Posterior cingulate gyrus (tissue), 11 donors: ENCODE results near the gene WDR33.

Source experiments
- DNase-seq, 10 donors: peaks; one replicate each; pipeline versions ENCODE4 v3.0.0 to v3.0.0-alpha.2; 2020 to 2021; ENCODE audit warnings: mixed read lengths in 3 of 10
- intact Hi-C: fragments of 100-400 bp; cut with DNase I; formaldehyde crosslinking; loops from one replicate; pipeline ENCODE4 v1.15.1; 2023

The WDR33 gene

DNA sequence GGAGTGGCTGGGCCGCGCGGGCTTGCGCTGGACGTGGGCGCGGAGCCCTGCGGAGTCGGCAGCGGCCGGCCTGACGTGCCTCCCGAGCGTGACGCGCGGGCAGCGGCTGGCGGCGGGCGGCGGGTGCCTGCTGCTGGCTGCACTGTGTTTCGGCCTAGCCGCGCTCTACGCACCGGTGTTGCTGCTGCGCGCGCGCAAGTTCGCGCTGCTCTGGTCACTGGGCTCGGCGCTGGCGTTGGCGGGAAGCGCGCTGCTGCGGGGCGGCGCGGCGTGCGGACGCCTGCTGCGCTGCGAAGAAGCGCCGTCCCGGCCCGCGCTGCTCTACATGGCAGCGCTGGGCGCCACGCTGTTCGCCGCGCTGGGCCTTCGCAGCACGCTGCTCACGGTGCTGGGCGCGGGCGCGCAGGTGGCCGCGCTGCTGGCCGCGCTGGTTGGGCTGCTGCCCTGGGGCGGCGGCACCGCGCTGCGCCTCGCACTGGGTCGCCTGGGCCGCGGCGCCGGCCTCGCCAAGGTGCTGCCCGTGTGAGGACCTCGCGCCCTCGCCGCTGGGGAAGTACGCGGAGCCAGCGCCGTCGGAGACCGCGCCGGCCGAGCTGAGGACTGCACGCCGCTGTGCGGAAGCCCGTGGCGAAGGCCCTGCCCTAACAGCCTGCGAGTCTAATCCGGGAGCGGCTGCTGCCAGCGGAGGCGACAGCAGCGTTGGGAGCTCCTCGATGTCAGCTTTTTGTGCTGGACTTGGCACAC, 109.1 kb downstream of the WDR33 start:
- intact Hi-C loops, result loop anchor here (1.0 to 10.0 kb wide), 2 partner anchors 176 to 393 kb away; partner anchors contain the start of genes IWS1 and UGGT1
- peak in 9 of 10 donors; percentile 35 to 95 (median 56) for DNase-seq

DNA sequence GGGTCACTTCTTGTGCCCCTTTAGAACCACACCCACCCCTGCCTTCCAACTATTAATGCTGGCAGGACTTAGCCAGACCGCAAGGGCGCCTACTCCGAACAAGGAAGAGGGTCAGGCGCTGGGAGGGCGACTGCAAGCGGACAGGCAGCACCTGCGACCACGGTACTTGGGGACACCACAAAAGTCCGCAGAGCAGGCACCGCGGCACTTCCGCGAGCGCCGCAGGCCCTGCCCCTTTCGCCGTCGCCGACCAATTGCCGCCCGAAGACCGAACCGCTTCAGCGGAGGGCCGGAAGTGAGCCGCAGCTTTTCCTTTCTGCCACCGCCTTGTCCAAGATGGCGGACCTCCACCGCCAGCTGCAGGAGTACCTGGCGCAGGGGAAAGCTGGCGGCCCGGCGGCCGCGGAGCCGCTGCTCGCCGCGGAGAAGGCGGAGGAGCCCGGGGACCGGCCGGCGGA, 109.7 kb downstream of the WDR33 start, which contains the start of gene SFT2D3:
Gene SFT2D3 (plus strand): TSS at position 305 of the 458 bp plus-strand sequence. CDS start 32 bp downstream, at position 337.
- intact Hi-C loops, result loop anchor here (1.0 to 10.0 kb wide), 2 partner anchors 175 to 394 kb away; partner anchors contain the start of genes IWS1 and UGGT1
- DNase-seq, result peak; percentile 88 to 99 (median 92)

DNA sequence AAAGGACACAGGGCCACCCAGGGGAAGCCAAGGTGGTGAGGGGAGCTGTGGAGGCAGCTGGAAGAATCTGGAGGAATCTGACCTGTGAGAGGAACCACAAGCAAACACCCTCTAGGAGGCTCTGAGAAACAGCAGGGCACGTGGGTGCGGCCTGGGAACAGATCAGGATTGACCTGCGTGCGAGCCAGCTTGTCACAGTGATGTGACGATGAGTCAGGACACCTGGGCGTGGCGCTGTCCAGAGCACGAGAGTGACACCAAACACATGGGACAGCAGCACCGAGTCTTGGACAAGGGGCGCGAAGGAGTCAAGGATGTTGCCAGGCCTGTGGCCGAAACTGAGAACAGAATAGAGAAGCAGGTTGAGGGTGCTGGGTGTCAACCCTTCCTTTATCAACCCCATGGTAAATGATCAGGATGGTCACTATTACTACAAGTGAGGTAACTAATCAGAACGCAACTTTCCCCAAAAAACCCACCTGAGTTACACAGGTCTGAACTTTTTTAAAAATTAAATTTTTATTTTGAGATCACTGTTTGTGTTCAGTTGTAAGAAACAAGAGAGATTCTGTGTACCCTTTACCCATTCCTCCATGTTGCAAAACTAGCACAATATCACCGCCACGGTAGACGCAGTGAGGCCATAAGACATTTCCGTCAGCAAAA, 110.3 kb downstream of the WDR33 start:
- intact Hi-C loops, result loop anchor here (1.0 to 10.0 kb wide), 2 partner anchors 174 to 394 kb away; partner anchors contain the start of genes IWS1 and UGGT1
- DNase-seq, result peak in 5 of 10 donors; percentile 17 to 89 (median 34)

DNA sequence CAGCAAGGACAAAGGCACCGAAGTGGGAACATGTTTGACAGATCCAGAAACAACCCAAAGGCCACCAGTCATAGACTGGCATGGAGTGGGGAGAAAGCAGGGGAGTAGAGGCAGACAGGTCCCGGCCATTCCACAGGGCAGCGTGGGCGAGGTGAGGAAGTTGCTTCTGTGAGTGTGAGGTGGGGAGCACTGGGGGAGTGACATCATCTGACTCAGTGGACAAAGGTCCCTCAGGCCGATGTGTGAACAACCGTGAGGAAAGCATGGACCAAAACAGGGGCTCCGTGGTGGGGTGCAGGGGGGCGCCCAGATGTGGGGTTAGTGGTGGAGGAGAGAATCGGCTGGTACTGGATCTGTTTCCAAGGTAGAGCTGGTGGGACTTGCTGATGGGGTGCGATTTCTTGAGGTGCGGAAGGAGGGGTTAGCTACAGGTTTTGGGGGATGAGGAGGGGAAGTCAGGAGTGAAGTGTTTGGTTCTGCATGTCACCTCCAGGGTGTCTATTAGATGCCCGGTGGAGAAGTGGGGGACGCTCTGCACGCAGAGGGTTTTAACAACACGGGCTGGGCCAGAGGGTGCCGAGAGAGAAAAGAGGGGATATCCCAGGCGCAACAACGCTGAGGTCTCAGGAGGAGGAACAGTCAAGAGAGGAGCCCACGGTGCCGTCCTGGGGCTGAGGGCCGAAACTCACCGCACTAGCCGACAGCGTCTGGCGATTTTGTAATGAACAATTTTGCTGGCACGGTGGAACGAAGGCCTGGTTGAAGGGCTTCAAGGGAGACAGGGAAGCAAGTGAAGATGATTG, 112.2 kb downstream of the WDR33 start:
- no peak for DNase-seq
- intact Hi-C loops, result loop anchor here (5.0 kb wide), 2 partner anchors 51 to 106 kb away; partner anchors contain the start of gene GPR17

DNA sequence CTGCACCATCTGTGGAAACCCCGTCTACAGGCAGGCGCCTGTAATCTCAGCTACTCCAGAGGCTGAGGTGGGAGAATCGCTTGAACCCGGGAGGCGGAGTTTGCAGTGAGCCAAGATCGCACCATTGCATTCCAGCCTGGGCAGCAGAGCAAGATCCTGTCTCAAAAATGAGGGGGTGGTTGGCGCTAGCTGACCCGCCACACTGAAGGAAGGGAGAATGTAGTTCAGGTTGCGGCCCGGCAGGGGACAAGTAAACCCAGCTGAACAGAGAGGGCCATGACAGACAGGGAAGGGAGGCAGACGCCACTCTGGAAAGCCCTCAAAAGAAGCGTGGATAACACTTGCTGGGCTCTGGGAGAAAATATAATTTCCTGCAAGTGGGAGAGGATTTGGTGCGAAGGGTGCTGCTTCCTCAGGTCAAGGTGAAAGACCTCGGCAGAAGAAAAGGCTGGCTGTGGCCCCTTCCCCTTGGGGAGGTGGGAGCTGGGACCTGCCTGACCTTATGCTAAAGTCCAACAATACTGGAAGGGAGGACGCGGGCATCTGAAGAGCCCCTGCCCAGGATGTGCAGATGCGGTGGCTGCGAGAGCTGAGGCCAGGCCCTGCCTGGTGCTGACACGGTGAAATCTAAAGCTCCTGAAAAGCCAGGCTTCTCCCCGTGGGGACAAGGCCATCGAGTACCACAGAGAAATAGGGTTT, 113.3 kb downstream of the WDR33 start:
- intact Hi-C loops, result loop anchor here (5.0 kb wide), 2 partner anchors 50 to 105 kb away; partner anchors contain the start of gene GPR17
- peak in 1 of 10 donors; percentile 52 for DNase-seq

DNA sequence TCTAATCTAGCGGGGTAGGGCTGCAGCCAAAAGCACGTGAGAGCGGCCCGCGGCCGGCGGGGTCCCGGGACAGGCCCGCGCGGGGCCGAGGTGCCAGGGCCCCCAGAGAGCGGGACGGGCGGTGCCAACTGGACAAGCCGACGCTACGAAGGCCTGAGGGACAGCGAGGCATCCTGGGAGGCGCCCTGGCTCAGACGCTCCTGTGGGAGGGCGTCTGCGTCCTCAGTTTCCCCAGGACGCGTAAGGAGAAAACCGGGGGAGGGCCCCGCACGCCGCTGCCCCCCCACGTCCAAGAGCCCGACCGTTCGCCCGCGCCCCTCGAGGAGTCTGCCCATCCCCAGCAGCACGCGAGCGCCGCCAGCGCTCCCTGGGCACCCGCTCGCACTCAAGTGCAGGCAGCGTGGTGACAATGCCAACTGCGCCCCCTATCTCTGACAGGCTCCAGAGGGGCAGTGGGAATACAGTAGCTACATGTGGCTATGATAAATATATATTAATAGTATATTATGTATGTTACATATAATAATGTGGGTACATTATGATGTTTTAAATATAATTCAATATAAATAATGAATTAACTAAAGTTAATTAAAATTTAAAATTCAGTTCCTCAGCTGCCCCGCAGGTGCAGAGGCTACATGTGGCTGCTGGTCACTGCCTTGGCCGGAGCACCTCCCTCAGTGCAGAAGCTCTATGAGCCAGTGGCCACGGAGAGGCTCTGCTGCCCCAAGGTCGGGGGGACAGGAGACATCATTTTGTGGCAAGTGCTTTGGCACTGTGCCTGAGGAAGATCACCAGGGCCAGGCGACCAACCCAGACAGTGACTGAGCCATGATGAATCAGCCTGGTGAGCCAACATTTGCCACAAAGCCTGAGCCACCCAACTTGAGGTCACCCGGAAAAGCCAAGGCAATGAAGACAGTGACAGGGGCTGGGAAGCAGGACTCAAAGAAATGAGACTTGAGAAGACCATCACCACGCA, 115.2 kb downstream of the WDR33 start:
- DNase-seq, result peak in 9 of 10 donors; percentile 44 to 95 (median 65)
- intact Hi-C loops, result loop anchor here (5.0 kb wide), 2 partner anchors 48 to 103 kb away; partner anchors contain the start of gene GPR17

DNA sequence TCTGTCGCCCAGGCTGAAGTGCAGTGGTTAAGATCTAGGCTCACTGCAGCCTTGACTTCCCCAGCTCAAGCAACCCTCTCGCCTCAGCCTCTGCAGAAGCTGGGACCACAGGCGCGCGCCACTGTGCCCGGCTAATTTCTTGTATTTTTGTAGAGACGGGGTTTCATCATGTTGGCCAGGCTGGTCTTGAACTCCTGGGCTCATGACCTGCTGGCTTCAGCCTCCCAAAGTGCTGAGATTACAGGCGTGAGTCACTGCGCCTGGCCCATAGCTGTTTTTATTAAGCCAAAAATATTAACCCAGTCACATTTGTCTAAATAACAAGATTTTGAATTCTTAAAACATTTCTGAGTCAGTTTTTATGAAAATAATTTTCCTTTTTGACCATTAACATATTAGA, 116.0 kb downstream of the WDR33 start:
- DNase-seq, result no peak
- intact Hi-C loops, result loop anchor here (5.0 kb wide), 2 partner anchors 48 to 103 kb away; partner anchors contain the start of gene GPR17

DNA sequence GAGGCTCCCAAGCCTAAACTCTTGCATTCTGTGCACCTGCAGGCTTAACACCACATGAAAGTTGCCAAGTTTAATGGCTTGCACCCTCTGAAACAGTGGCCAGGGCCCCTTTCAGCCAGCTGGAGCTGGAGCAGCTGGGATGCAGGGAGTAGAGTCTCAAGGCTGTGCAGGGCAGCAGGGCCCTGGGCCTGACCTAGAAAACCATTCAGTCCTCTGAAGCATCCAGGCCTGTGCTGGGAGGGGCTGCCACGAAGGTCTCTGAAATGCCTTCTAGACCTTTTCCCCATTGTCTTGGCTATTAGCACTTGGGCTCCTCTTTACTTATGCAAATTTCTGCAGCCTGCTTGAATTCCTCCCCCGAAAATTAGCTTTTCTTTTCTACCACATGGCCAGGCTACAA, 120.3 kb downstream of the WDR33 start:
- no peak for DNase-seq
- intact Hi-C loops, result no loop called here

DNA sequence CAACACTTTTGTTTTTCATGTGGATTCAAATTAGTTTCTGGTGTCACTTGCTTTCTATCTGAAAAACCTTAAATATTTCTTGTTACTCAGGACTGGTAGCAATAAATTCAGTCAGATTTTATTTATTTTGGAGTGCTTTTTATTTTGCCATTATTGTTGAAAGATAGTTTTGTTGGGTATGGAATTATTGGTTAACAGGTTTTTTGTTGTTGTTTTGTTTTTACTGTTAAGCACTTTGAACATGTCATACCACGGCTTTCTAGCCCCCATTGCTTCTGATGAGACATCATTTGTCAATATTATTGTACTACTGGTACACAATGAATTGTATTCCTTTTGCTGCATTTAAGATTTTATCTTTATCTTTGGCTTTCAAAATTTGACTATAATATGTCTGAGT, 122.6 kb downstream of the WDR33 start:
- DNase-seq, result no peak
- intact Hi-C loops, result no loop called here

DNA sequence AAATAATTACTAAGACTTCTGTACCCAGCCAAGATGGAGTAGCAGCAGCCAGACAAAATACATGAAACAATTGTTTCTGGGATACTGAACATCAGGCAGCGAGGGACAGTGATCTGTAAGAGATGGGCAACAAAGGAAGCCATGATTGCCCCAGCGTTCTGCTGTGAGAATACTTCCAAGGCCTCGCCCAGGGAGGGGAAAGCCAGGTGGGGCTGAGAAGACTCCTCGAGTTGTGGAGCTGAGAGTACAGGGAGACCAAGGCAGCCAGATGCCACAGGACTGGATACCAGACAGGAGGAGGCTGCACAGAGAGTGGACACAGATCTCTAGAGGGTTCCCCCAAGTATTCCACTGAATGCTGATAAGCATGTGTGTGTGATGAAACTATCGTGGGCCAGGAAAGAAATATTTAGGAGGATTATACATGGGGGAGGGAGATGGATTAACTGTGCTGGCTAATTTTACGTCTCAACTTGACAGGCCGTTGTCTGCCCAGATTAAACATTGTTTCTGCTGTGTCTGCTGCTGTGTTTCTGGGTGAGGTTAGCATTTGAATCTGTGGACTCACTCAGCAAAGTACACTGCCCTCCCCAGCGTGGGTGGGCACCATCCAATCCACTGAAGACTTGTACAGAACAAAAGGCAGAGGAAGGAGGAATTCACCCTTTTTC, 125.4 kb downstream of the WDR33 start:
- intact Hi-C loops, result no loop called here
- no peak for DNase-seq

DNA sequence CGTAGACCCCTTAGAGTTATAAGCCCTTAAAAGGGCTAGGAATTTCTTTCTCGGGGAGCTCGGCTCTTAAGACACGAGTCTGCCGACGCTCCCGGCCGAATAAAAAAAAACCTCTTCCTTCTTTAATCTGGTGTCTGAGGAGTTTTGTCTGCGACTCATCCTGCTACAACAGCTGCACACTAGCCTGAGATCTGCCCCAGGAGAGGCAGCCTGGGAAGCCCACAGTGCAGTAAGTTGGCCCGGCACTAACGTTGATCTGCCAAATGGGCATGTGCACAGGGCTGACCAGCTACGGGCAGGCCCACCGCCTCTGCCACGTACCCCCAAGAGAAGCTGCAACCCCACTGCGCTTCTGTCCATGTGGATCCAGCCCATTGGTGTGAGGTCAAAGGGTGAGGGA, 127.2 kb downstream of the WDR33 start:
- DNase-seq, result no peak
- intact Hi-C loops, result no loop called here

DNA sequence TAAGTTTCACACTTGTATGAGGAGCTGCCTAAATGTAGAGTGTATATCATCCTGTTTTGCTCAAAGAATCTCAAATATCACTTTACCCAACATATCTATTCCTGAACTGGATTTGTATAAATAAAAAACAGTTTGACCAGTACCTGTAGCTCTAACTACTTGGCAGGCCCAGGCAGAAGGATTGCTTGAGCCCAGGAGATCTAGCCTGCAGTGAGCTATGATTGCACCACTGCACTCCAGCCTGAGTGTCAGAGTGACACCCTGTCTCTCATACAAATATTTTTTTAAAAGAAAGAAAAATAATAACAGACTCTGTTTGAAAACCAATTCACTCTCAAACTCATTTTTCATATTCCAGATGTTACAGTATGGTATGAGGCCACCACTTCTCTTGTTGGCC, 127.9 kb downstream of the WDR33 start:
- intact Hi-C loops, result no loop called here

DNA sequence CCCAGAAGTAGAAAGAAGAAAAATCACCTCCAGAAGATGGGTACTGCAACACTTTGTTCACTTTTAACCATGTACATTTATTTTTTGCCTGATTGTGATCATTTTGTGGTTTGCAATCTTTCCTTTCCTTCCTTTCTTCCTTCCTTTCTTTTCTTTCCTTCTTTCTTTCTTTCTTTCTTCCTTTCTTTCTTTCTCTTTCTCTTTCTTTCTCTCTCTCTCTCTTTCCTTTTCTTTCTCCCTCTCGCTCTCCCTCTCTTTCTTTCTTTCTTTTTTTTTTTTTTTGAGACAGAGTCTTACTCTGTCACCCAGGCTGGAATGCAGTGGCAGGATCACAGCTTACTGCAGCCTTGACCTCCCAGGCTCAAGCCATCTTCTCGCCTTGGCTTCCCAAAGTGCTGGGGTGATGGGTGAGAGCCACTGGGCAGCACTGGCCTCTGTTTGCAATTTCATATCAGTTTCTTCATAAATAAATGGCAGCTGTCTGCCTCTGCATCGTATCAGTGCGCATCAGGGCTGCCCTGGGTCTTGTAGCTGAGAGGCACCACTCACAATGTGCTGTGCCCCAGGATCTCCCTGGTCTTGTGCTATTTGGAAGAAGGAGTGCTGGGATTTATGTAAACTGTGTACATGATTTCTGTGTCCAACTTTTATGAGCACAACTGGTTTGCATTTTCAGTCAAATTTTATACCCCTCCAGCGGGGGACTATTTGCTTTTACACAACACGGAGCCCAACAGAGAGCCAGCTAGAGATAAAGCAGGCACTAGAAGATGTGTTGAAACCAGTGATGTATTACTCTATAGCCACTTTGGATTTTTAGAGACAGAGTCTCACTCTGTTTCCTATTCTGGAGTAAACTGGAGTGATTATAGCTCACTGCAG, 128.8 kb downstream of the WDR33 start:
- no peak for DNase-seq
- intact Hi-C loops, result no loop called here

More for the DNA sequence above, 127.9 kb downstream of the WDR33 start:
- DNase-seq, result no peak

DNA sequence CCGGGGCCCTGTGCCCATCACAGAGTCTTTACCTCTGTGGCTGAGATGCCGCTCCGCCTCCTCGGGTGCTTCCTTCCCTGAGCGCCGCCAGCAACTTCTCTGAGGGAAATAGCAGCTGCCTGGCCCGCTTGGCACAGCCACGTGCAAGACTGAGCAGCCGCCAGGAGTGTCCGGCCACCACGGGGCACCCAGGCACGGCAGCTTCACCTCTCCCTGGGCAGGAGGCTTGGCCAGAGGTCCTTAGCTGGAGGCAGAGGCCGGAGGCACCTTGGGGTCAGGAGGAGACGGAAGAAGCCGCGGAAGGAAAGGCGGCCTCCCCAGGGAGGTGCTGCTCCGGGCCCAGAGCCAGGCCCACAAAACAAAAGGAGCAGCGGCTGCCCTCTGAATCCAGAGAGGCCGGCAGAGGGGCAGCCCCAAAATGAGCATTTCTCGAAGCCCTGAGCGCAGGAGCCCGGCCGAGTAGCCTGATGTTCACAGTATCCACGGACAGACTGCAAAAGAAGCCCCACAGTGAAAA, 129.6 kb downstream of the WDR33 start:
- intact Hi-C loops, result no loop called here
- peak in 2 of 10 donors; percentile 19 to 85 for DNase-seq

DNA sequence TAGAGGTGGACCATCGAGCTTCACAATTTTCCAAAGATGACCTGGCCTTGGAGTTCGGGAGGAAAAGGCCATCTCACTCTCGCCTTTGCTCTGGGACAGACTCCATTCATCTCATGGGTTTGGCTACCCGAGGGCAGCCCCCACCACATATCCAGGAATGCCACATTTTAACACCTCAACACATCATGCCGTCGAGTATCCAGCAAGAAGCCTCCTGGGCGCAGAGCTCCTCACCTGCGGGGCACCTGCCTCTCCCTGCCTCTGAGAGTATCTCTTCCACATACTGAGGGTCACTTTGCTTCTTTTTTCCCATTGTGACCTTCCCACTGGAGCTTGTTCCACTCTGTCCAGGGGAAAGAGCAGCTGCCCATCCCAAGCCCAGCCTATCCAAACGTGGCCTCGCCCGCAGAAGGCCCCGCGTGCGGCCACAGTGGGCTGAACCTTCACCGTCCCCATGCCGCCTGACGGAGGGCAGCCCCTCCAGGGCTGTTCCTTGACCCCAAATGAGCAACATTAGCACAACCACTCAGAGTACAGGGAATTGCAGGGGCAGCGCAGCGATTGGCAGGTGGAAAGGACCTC, 130.2 kb downstream of the WDR33 start:
- DNase-seq, result no peak
- intact Hi-C loops, result no loop called here

DNA sequence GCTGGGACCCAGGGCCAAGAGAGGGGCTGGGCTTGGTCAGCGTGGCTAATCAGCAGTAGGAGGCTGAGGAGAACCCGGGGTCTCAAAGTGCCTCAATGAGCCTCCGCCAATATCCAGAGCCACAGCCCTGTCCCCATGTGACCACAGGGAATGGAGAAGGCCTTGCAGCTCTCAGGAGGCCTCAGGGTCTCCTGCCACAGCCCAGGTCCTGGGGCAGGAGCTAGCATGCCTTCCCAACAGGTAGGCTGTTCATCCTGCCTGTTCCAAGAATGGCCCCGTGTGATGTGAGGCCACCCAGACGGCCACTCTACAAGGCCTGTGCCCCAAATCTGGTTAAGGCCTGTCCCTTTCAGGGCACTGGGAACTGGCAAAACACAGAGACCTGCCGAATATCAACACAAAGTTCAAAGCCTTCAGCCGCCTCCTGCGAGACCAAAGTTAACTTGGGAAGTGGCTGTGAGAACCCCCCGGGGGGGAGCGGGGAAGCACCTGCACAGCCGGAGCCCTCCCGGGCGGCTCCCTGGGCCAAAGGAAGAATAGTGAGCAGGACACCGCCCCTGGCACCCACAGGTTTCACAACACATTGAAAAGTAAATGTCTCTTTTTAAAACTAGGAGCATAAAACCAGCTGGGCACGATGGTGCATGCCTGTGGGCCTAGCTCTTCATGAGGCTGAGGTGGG, 131.2 kb downstream of the WDR33 start:
- DNase-seq, result no peak
- intact Hi-C loops, result no loop called here
